Ovary (tissue), 9 donors: ENCODE measurements around the gene RPRD2. TPM values are rescaled to one million over a fixed set of nuclear protein-coding genes. Genes with fewer than 3 reads are reported as not detected.
A peak's percentile ranks its signal among the peaks of the same experiment; 100 is the strongest.

Experiments used
- DNase-seq, 5 donors: peaks; one replicate each; pipeline ENCODE4 v3.0.0-alpha.2; 2019 to 2020
- H3K27ac ChIP-seq, 2 donors: fragments of 200-600 bp; one replicate each; pipeline versions ENCODE4 v1.5.1 to v1.8.0; 2019 to 2022
- H3K27me3 ChIP-seq: fragments of 200-600 bp; one replicate; pipeline ENCODE4 v1.8.0; 2022
- H3K36me3 ChIP-seq: fragments of 200-600 bp; sonication (generic); one replicate; pipeline ENCODE4 v1.5.1; 2019
- H3K4me1 ChIP-seq: one replicate; pipeline ENCODE4 v1.8.1; 2013; ENCODE audit warnings: mild to moderate bottlenecking, moderate library complexity; ENCODE audit not compliant: insufficient read depth
- H3K4me3 ChIP-seq: fragments of 200-600 bp; sonication (generic); one replicate; pipeline ENCODE4 v1.5.1; 2017
- H3K9me3 ChIP-seq, 2 donors: fragments of 200-600 bp in 1 of 2; sonication (generic) in 1 of 2; one replicate each; pipeline versions ENCODE4 v1.5.1 to v1.8.1; 2013 to 2019; ENCODE audit warnings: mild to moderate bottlenecking in 1 of 2, moderate library complexity in 1 of 2
- CTCF ChIP-seq, 3 donors: fragments of 450-650 bp in 2 of 3; fragments of 200-600 bp in 1 of 3; IDR thresholded peaks; one replicate each; pipeline versions ENCODE4 v1.5.1 to v1.8.0; 2016 to 2022; ENCODE audit warnings: antibody characterized with exemption in 3 of 3, mild to moderate bottlenecking in 1 of 3
- EP300 ChIP-seq: sonication (generic); formaldehyde crosslinking; IDR thresholded peaks from one replicate; pipeline ENCODE4 v1.6.1; 2017; ENCODE audit warnings: antibody characterized with exemption
- POLR2A ChIP-seq: fragments of 450-650 bp; IDR thresholded peaks from one replicate; pipeline ENCODE4 v1.6.1; 2017; ENCODE audit warnings: antibody characterized with exemption, mild to moderate bottlenecking, moderate library complexity
- WGBS, 3 donors: extraction: QIAGEN DNeasy Blood & Tissue Kit in 1 of 3; methylation state at CpG; one replicate each; pipeline versions ENCODE4 v1.1.5 to v1.1.7; 2013 to 2017; 5-methylcytosine and 5-hydroxymethylcytosine counted together
- intact Hi-C, 4 donors: fragments of 100-400 bp; cut with DNase I; formaldehyde crosslinking; loops; one replicate each; pipeline versions ENCODE4 v1.11.0 to v1.15.1; 2022 to 2023
- polyA plus RNA-seq, 2 donors: library from polyadenylated mRNA; stranded (reverse); fragments of 200-250 nt in 1 of 2; fragments of 350-450 nt in 1 of 2; fragmentation: Illumina TruSeq in 1 of 2; extraction: RNeasy Lipid Tissue Mini Kit (QIAGEN cat#74804) in 1 of 2; gene quantifications; one replicate each; pipeline ENCODE4 v1.2.3, GENCODE V29; 2013 to 2014
- total RNA-seq, 7 donors: library from RNA; depleted of rRNA in 2 of 7; stranded (reverse); fragments of >200 nt in 2 of 7; fragmentation: NEBNext Ultra II Directional in 3 of 7; extraction: Animal tissue kit (Norgen Biotek cat#: 25700) in 3 of 7; gene quantifications; one replicate each; pipeline versions ENCODE4 v1.1.0 to v1.2.4, GENCODE V29; 2016 to 2023
- donor health status: DM: no; HTN: no; CAD: no; lungs with moderate emphysema.
- donor health status: DM: no; HTN: no; CAD: no.
- donor health status: Bipolar disorder and iron deficiency.
- donor health status: DM: yes; HTN: yes; CAD: no.
- donor health status: DM: no; HTN: no; CAD: no.
- donor health status: DM: yes; HTN: yes; CAD: no.

RPRD2 gene
- total and polyA plus RNA-seq, 9 donors, result 18.2 to 55.6 (median 43.9) TPM

- intact Hi-C loops, result no loop called here
- no peaks in the 10 kb centered on the region for H3K36me3 ChIP-seq
- H3K4me3 ChIP-seq, result no peak overlapping the region
- no peaks in the 10 kb centered on the region for H3K27me3 ChIP-seq
- peaks cover 6% of the 10 kb centered on the region for H3K4me1 ChIP-seq
- H3K27ac ChIP-seq, result no peak overlapping the region
- TF ChIP-seq EP300 (no peak), POLR2A (no peak), CTCF (IDR thresholded peaks at IDR 0.05) (no peak)
- DNase-seq, result no peak
- WGBS, 3 donors, result 76 to 87% (median 84%) methylated on average over 5 of the region's 5 CpGs
- H3K9me3 ChIP-seq, result no peaks in the 10 kb centered on the region
Observed at GRCh38 chr1:150484431-150484830, 120.5 kb downstream of the RPRD2 start.

GRCh38 chr1:150484861-150485260 lies 120.9 kb downstream of the RPRD2 start:
- Histone ChIP-seq H3K9me3 (no peaks in the 10 kb centered on the region), H3K4me3 (no peak overlapping the region), H3K27me3 (no peaks in the 10 kb centered on the region), H3K4me1 (peaks cover 6% of the 10 kb centered on the region), H3K36me3 (no peaks in the 10 kb centered on the region), H3K27ac (no peak overlapping the region)
- intact Hi-C loops, result no loop called here
- TF ChIP-seq EP300, result no peak
- no peak for TF ChIP-seq POLR2A
- TF ChIP-seq CTCF (IDR thresholded peaks at IDR 0.05), result no peak
- WGBS, 3 donors, result 17 to 27% (median 26%) methylated on average over 2 of the region's 2 CpGs
- DNase-seq, result no peak

GRCh38 chr1:150486966-150487762 lies 123.2 kb downstream of the RPRD2 start, which contains the start of gene TARS2:
Gene TARS2 (plus strand): TSS chr1:150487419. CDS start chr1:150487451, 32 bp downstream.
- peak; percentile 91 to 98 (median 93) for DNase-seq
- H3K27ac ChIP-seq, result peak within 1 kb of the TSS in 1 of 2 donors; percentile 9
- H3K9me3 ChIP-seq, result no peaks in the 10 kb centered on the region
- H3K4me1 ChIP-seq, result peaks cover 6% of the 10 kb centered on the region
- peak within 1 kb of the TSS; percentile 61 for H3K4me3 ChIP-seq
- H3K27me3 ChIP-seq, result no peaks in the 10 kb centered on the region
- TF ChIP-seq POLR2A (peak; percentile 25), CTCF (IDR thresholded peaks at IDR 0.05) (peak in 2 of 3 donors; percentile 68 to 78), EP300 (no peak)
- intact Hi-C loops, result no loop called here
- H3K36me3 ChIP-seq, result no peaks in the 10 kb centered on the region
- WGBS, 3 donors, result 0 to 1% (median 0%) methylated on average over 30 of the region's 30 CpGs

GRCh38 chr1:150487763-150488115 lies 123.8 kb downstream of the RPRD2 start:
- TF ChIP-seq CTCF (IDR thresholded peaks at IDR 0.05) (no peak), POLR2A (no peak), EP300 (no peak)
- intact Hi-C loops, result no loop called here
- no peak overlapping the region for H3K27ac ChIP-seq

More at GRCh38 chr1:150487763-150488115, 123.8 kb downstream of the RPRD2 start:
- Histone ChIP-seq H3K4me1 (peaks cover 6% of the 10 kb centered on the region), H3K4me3 (peak overlapping the region; percentile 61), H3K36me3 (no peaks in the 10 kb centered on the region), H3K27me3 (no peaks in the 10 kb centered on the region), H3K9me3 (no peaks in the 10 kb centered on the region)
- 3 to 5% (median 3%) methylated on average over 7 of the region's 7 CpGs for WGBS, 3 donors
- peak in 1 of 5 donors; percentile 24 for DNase-seq
